AG04449 (cell line): ENCODE measurements around the gene ADCY7.

Experiments
- CTCF ChIA-PET: fragments of 350-600 bp; formaldehyde crosslinking; extraction: SDS; loops from one replicate; lab custom pipeline; 2021; ENCODE audit warnings: antibody characterized with exemption; lab: Yijun Ruan, JAX
- POLR2A ChIA-PET: fragments of 400-600, 350-600 bp; formaldehyde crosslinking; extraction: SDS; loops from one replicate; lab custom pipeline; 2020; ENCODE audit warnings: antibody characterized with exemption, inconsistent platforms; lab: Yijun Ruan, JAX
- DNase-seq: peaks from one replicate; pipeline ENCODE4 v3.0.0-alpha.2; 2010; ENCODE audit warnings: low read depth, low spot score
- H3K4me3 ChIP-seq: 2 replicates; pipeline ENCODE4 v1.5.1; 2011; ENCODE audit warnings: low read depth, mild to moderate bottlenecking, control low read depth, low read length
- CTCF ChIP-seq: IDR thresholded peaks from one replicate; pipeline ENCODE4 v1.5.1; 2011; ENCODE audit warnings: mild to moderate bottlenecking, moderate library complexity, low read length, control low read depth, inconsistent platforms; ENCODE audit not compliant: insufficient read depth; ENCODE audit errors: missing control alignments

Gene ADCY7

DNA sequence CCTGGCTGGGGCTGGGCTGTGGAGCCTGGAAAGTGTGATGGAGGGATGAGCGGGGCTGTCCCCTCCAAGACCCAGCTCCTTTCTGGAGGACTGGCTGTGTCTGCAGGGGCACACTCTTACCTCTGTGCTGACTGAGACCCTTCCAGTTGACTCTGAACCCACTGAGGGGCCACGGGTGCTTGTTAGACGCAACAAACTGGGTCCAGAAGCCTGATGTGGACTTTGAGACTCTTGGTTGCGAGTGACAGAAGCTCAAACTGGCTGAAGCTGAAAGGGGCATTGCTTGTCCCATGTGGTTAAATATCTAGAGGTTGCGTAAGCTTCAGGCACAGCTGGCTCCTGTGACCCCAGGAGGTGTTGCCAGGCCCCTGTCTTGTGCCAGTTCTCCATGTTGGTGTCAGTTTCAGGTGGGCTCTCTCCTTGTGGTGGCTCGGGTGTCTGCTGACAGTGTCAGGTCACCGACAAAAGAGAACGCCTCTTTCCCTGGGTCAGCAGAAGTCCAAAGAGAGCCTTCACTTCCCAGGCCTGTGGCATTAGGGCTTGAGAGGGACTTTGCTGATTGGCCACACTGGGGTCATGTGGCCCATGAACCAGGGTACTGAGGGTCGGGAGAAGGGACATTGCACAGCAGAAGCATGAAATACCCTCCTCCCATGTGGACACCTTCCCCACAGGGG, 16.7 kb downstream of the ADCY7 start:
- H3K4me3 ChIP-seq = no peak overlapping the region
- ChIA-PET CTCF (interaction anchor here (0.6 kb wide), 1 partner anchor 42 kb away, joined by 3 read pairs; no protein-coding TSS in a partner anchor), POLR2A (no interaction called here)
- no peak for DNase-seq
- no peak for TF ChIP-seq CTCF

DNA sequence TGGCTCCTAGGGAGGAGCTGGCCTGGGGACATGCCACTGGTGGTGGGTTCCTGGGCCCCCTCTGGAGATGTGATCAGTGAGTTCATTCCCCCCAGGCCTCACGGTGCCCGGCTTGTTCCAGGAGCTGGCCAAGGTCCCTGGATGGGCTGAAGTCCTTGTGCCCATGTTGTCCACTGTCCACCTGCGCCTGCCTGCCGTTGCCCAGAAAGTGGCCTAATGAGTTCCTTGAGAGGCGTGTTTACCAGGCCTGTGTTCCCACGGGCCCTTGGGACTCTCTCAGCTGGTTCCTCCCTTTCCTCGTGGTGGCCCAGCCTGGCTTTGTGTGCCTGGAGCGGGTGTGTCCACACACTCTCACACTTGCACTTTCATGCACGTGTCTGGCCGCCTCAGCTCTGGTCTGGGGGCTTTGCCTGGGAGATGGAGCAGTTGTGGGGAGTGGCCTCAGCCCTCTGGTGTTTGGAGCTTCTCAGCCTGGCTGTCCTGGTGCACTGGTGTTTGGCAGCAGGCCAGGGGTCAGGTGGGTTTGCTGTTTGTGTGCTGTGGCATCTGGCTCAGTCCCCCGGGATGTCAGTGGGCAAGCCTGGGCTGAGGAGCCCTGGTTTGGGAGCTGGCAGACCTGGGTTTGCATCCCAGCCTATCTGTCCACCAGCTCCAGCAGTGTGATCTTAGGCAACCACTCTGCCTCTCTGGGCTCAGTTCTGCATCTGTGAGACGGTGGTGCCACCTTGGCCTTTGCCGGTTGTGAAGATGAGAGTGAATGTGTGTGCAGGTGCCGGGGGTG, 18.0 kb downstream of the ADCY7 start:
- CTCF ChIA-PET = interaction anchor here (1.0 kb wide), 1 partner anchor 10 kb away, joined by 3 read pairs; no protein-coding TSS in a partner anchor
- H3K4me3 ChIP-seq = no peak overlapping the region
- TF ChIP-seq CTCF = no peak
- DNase-seq = no peak
- POLR2A ChIA-PET = interaction anchor here (0.5 kb wide), 1 partner anchor 18 kb away, joined by 3 read pairs; the partner anchor contains the start of gene ADCY7

- no peak for TF ChIP-seq CTCF
- DNase-seq = no peak
- ChIA-PET POLR2A (no interaction called here), CTCF (interaction anchor here (0.7 kb wide), 1 partner anchor 75 kb away, joined by 3 read pairs; no protein-coding TSS in a partner anchor)
- no peak overlapping the region for H3K4me3 ChIP-seq
Observed at GRCh38 chr16:50285406-50286003, 19.2 kb downstream of the ADCY7 start.

GRCh38 chr16:50286681-50287080, 20.3 kb downstream of the ADCY7 start:
- CTCF ChIA-PET = no interaction called here
- POLR2A ChIA-PET = interaction anchor here (0.8 to 1.0 kb wide), 2 partner anchors 14 to 21 kb away, joined by 3 read pairs; no protein-coding TSS in a partner anchor
- no peak for DNase-seq
- no peak overlapping the region for H3K4me3 ChIP-seq
- TF ChIP-seq CTCF = no peak

DNA sequence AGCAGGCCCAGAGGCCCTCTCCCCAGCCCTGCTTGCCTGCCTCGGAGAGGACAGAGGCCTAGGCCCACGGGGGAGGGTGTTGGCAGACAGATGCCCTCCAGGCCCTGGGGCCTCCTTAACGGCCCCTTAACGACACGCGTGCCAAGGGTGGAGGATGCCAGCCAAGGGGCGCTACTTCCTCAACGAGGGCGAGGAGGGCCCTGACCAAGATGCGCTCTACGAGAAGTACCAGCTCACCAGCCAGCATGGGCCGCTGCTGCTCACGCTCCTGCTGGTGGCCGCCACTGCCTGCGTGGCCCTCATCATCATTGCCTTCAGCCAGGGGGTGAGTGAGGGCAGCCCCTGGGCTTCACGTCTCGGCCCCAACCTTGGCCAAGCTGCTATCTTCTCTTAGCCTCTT, 21.7 kb downstream of the ADCY7 start:
- POLR2A ChIA-PET = no interaction called here
- TF ChIP-seq CTCF = no peak
- H3K4me3 ChIP-seq = no peak overlapping the region
- CTCF ChIA-PET = no interaction called here
- DNase-seq = no peak

GRCh38 chr16:50288920-50289319, 22.6 kb downstream of the ADCY7 start:
- TF ChIP-seq CTCF = no peak
- ChIA-PET CTCF (no interaction called here), POLR2A (no interaction called here)
- no peak for DNase-seq
- H3K4me3 ChIP-seq = no peak overlapping the region
